ENCODE data around the gene ALKBH6. TPM values are rescaled to one million over a fixed set of nuclear protein-coding genes. Genes with fewer than 3 reads are reported as not detected.

The ALKBH6 gene
- total RNA-seq, 2 donors from 2014 or later = 10.8 to 14.4 TPM

- DNase-seq (ENCODE audit: low spot score) = peak; percentile 90
- intact Hi-C loops (cut with DNase I) = no loop called here
These were observed 18.5 kb upstream of the ALKBH6 start, which contains the start of gene CLIP3 for GRCh38 chr19:36032251-36033104. Gene CLIP3 (minus strand): TSS chr19:36032873. CDS start chr19:36032357, 516 bp downstream.

- intact Hi-C loops (cut with DNase I) = no loop called here
- DNase-seq (ENCODE audit: low spot score) = no peak
These were observed 17.3 kb upstream of the ALKBH6 start for GRCh38 chr19:36031308-36031707.

GRCh38 chr19:36030264-36031148 lies 16.5 kb upstream of the ALKBH6 start:
- intact Hi-C loops (cut with DNase I) = no loop called here
- DNase-seq (ENCODE audit: low spot score) = no peak

- no peak for DNase-seq (ENCODE audit: low spot score)
These were observed 14.5 kb upstream of the ALKBH6 start for GRCh38 chr19:36028313-36029041.

GRCh38 chr19:36027696-36028095 lies 13.7 kb upstream of the ALKBH6 start:
- intact Hi-C loops (cut with DNase I) = no loop called here
- no peak for DNase-seq (ENCODE audit: low spot score)

More at GRCh38 chr19:36028313-36029041, 14.5 kb upstream of the ALKBH6 start:
- intact Hi-C loops (cut with DNase I) = no loop called here

GRCh38 chr19:36026091-36026876 lies 12.3 kb upstream of the ALKBH6 start:
- intact Hi-C loops (cut with DNase I) = no loop called here
- DNase-seq (ENCODE audit: low spot score) = no peak

- intact Hi-C loops (cut with DNase I) = no loop called here
- no peak for DNase-seq (ENCODE audit: low spot score)
These were observed 11.5 kb upstream of the ALKBH6 start for GRCh38 chr19:36025541-36025940.

GRCh38 chr19:36023432-36023831 lies 9.4 kb upstream of the ALKBH6 start:
- intact Hi-C loops (cut with DNase I) = no loop called here
- DNase-seq (ENCODE audit: low spot score) = no peak

GRCh38 chr19:36019061-36019670 lies 5.2 kb upstream of the ALKBH6 start:
- DNase-seq (ENCODE audit: low spot score) = no peak
- intact Hi-C loops (cut with DNase I) = no loop called here

GRCh38 chr19:36013280-36014011 lies 567 bp downstream of the ALKBH6 start:
- no peak for DNase-seq (ENCODE audit: low spot score)
- intact Hi-C loops (cut with DNase I) = no loop called here

GRCh38 chr19:36010402-36010801 lies 3.6 kb downstream of the ALKBH6 start:
- intact Hi-C loops (cut with DNase I) = no loop called here
- DNase-seq (ENCODE audit: low spot score) = no peak

GRCh38 chr19:36009633-36010379 lies 4.2 kb downstream of the ALKBH6 start:
- DNase-seq (ENCODE audit: low spot score) = no peak
- intact Hi-C loops (cut with DNase I) = no loop called here

GRCh38 chr19:36009220-36009619 lies 4.8 kb downstream of the ALKBH6 start:
- peak; percentile 92 for DNase-seq (ENCODE audit: low spot score)
- intact Hi-C loops (cut with DNase I) = no loop called here

GRCh38 chr19:36008336-36008978 lies 5.6 kb downstream of the ALKBH6 start, which contains the start of gene SYNE4:
Gene SYNE4 (minus strand): TSS chr19:36008813. CDS start chr19:36008681, 132 bp downstream.
- no peak for DNase-seq (ENCODE audit: low spot score)
- intact Hi-C loops (cut with DNase I) = no loop called here

GRCh38 chr19:36006955-36007354 lies 7.1 kb downstream of the ALKBH6 start:
- DNase-seq (ENCODE audit: low spot score) = no peak
- intact Hi-C loops (cut with DNase I) = no loop called here

- intact Hi-C loops (cut with DNase I) = no loop called here
These were observed 10.7 kb downstream of the ALKBH6 start for GRCh38 chr19:36003284-36003683.

More at GRCh38 chr19:36003284-36003683, 10.7 kb downstream of the ALKBH6 start:
- no peak for DNase-seq (ENCODE audit: low spot score)

Data from posterior vena cava (tissue), 2 donors.